SK-N-SH (cell line): Measurements from ENCODE around the gene CHRM1. TPM values are rescaled to one million over a fixed set of nuclear protein-coding genes. Genes with fewer than 3 reads are reported as not detected.
"Not testable (repeated sequence)": the region's sequence is repeated elsewhere in the genome, so short reads cannot be mapped to it uniquely, and the experiment has no call there.

Source experiments
- CTCF ChIA-PET: fragments of 300-600, 350-600 bp; formaldehyde crosslinking; extraction: SDS; loops from one replicate; lab custom pipeline; 2021; lab: Yijun Ruan, JAX
- POLR2A ChIA-PET: fragments of 350-600 bp; sonication (Branson Sonifier 250); formaldehyde crosslinking; extraction: SDS; loops from one replicate; lab custom pipeline; 2020; ENCODE audit warnings: antibody characterized with exemption, inconsistent platforms; lab: Yijun Ruan, JAX
- DNase-seq: peaks from one replicate; pipeline ENCODE4 v3.0.0; 2012
- H2AFZ ChIP-seq: fragments of 200-600 bp; sonication (generic); 2 replicates; pipeline ENCODE4 v1.8.1; 2016; ENCODE audit warnings: antibody characterized with exemption, mild to moderate bottlenecking, low read depth
- H3F3A ChIP-seq: fragments of 200-600 bp; sonication (generic); replicated peaks from 2 replicates; pipeline ENCODE3; 2016; ENCODE audit warnings: antibody characterized with exemption, mild to moderate bottlenecking; ENCODE audit not compliant: insufficient read depth
- H3K27ac ChIP-seq, 2 experiments: fragments of 200-500 bp in 1 of 2; fragments of 200-600 bp in 1 of 2; sonication (Bioruptor generic) in 1 of 2; sonication (generic), shearing (Covaris generic) in 1 of 2; 2 replicates each; pipeline versions ENCODE4 v1.5.1 to v1.6.1; 2014 to 2016; ENCODE audit warnings: low read depth in 2 of 2, inconsistent platforms in 1 of 2, low read length in 1 of 2, mild to moderate bottlenecking in 1 of 2, mixed read lengths in 1 of 2
- H3K27me3 ChIP-seq: fragments of 200-600 bp; sonication (generic), shearing (Covaris generic); 2 replicates; pipeline ENCODE4 v1.6.1; 2016; ENCODE audit warnings: mixed run types; ENCODE audit not compliant: insufficient read depth
- H3K36me3 ChIP-seq, 2 experiments: fragments of 200-500 bp in 1 of 2; fragments of 200-600 bp in 1 of 2; sonication (Bioruptor generic) in 1 of 2; sonication (generic) in 1 of 2; replicated peaks in 1 of 2; 2 replicates each; pipeline versions ENCODE3 to v1.5.1; 2014 to 2016; ENCODE audit warnings: low read length in 1 of 2, mild to moderate bottlenecking in 1 of 2; ENCODE audit not compliant: insufficient read depth in 2 of 2, control insufficient read depth in 1 of 2
- H3K4me1 ChIP-seq, 2 experiments: fragments of 200-500 bp in 1 of 2; fragments of 200-600 bp in 1 of 2; sonication (Bioruptor generic) in 1 of 2; sonication (generic), shearing (Covaris generic) in 1 of 2; 2 replicates each; pipeline versions ENCODE4 v1.5.1 to v1.6.1; 2014 to 2016; ENCODE audit warnings: low read depth in 1 of 2, low read length in 1 of 2, mixed run types in 1 of 2; ENCODE audit not compliant: insufficient read depth in 2 of 2, control insufficient read depth in 1 of 2
- H3K4me2 ChIP-seq: fragments of 200-600 bp; sonication (generic), shearing (Covaris generic); 2 replicates; pipeline ENCODE4 v1.6.1; 2017; ENCODE audit warnings: mixed run types
- H3K4me3 ChIP-seq, 2 experiments: fragments of 200-500 bp in 1 of 2; fragments of 200-600 bp in 1 of 2; sonication (Bioruptor generic) in 1 of 2; sonication (generic), shearing (Covaris generic) in 1 of 2; 2 replicates each; pipeline versions ENCODE4 v1.5.1 to v1.8.1; 2014 to 2016; ENCODE audit warnings: low read depth in 2 of 2, inconsistent platforms in 1 of 2, low read length in 1 of 2, mild to moderate bottlenecking in 1 of 2, mixed read lengths in 1 of 2, moderate library complexity in 1 of 2
- H3K79me2 ChIP-seq: fragments of 200-600 bp; sonication (generic); 2 replicates; pipeline ENCODE4 v1.8.1; 2017; ENCODE audit warnings: mild to moderate bottlenecking; ENCODE audit not compliant: insufficient read depth
- H3K9ac ChIP-seq: fragments of 200-600 bp; sonication (generic); 2 replicates; pipeline ENCODE4 v1.6.1; 2017; ENCODE audit warnings: mixed run types
- H3K9me2 ChIP-seq: fragments of 200-600 bp; sonication (generic); 2 replicates; pipeline ENCODE4 v1.6.1; 2017; ENCODE audit warnings: mixed run types
- H3K9me3 ChIP-seq: fragments of 200-600 bp; sonication (generic); 2 replicates; pipeline ENCODE4 v1.6.1; 2017; ENCODE audit warnings: mixed run types, mild to moderate bottlenecking, moderate library complexity
- H4K20me1 ChIP-seq: fragments of 200-600 bp; sonication (generic); 2 replicates; pipeline ENCODE4 v1.6.1; 2017; ENCODE audit warnings: mild to moderate bottlenecking, mixed run types; ENCODE audit not compliant: insufficient read depth
- CHD2 ChIP-seq: fragments of 150-350 bp; IDR thresholded peaks from 2 replicates; pipeline ENCODE4 v1.6.1; 2018; ENCODE audit warnings: low read length; ENCODE audit not compliant: partially characterized antibody
- FOXM1 ChIP-seq: IDR thresholded peaks from 2 replicates; pipeline ENCODE4 v1.4.0; 2012; ENCODE audit warnings: low read depth, mild to moderate bottlenecking
- POLR2AphosphoS5 ChIP-seq: IDR thresholded peaks from 2 replicates; pipeline ENCODE4 v1.6.1; 2012; ENCODE audit warnings: low read depth, low read length
- TEAD4 ChIP-seq: IDR thresholded peaks from 2 replicates; pipeline ENCODE4 v1.4.0; 2012; ENCODE audit warnings: mild to moderate bottlenecking, borderline replicate concordance; ENCODE audit not compliant: insufficient read depth
- WGBS: methylation state at CpG from one replicate; pipeline ENCODE4 v1.1.6; 2017; ENCODE audit warnings: low lambda C conversion rate; 5-methylcytosine and 5-hydroxymethylcytosine counted together
- polyA plus RNA-seq, 3 experiments: library from polyadenylated mRNA; depleted of rRNA; stranded (reverse); fragments of >200 nt; gene quantifications; 2 replicates each; pipeline ENCODE4 v1.2.3, GENCODE V29; 2012
- small RNA-seq, 7 experiments: library from RNA; depleted of rRNA; stranded (forward); fragments of <200 nt; gene quantifications; one replicate each; pipeline ENCODE3, GENCODE V24; 2012

The CHRM1 gene
- polyA plus RNA-seq, 1 of the 3 experiments (the other 2 are of a cell fraction), result not detected

- H3K36me3 ChIP-seq, result no peaks in the 10 kb centered on the region
- H3K4me3 ChIP-seq, result no peak overlapping the region
- no peaks in the 10 kb centered on the region for H3K27me3 ChIP-seq
- no peak for DNase-seq
- H3K9ac ChIP-seq, result no peak overlapping the region
- POLR2A ChIA-PET, result interaction anchor here (1.1 to 2.0 kb wide), 2 partner anchors 20 to 75 kb away, joined by 3 to 9 read pairs; no protein-coding TSS in a partner anchor
- no peak for TF ChIP-seq TEAD4
- no peak for TF ChIP-seq FOXM1
- no peak for TF ChIP-seq POLR2AphosphoS5
- no peak for TF ChIP-seq CHD2
- H3K79me2 ChIP-seq, result peaks cover 37% of the 10 kb centered on the region
- no peak overlapping the region for H3K4me2 ChIP-seq
- WGBS, result 89% methylated on average over 5 of the region's 5 CpGs
- no peak overlapping the region for H3K27ac ChIP-seq
- no peak overlapping the region for H2AFZ ChIP-seq
- H3K4me1 ChIP-seq, result peaks cover 6% of the 10 kb centered on the region in 2 experiments; a peak in 2 of 4 replicates
- H3K9me3 ChIP-seq, result no peaks in the 10 kb centered on the region
- CTCF ChIA-PET, result interaction anchor here (0.8 to 6.9 kb wide), 5 partner anchors 12 to 73 kb away, joined by 3 to 74 read pairs (median 4); partner anchors contain the start of genes SLC3A2 and TMEM179B
- H3K9me2 ChIP-seq, result no peaks in the 10 kb centered on the region
- no peaks in the 10 kb centered on the region for H4K20me1 ChIP-seq
- peaks cover 7% of the 10 kb centered on the region for H3F3A ChIP-seq
Measured at GRCh38 chr11:62860835-62861563, 60.2 kb downstream of the CHRM1 start.

DNA sequence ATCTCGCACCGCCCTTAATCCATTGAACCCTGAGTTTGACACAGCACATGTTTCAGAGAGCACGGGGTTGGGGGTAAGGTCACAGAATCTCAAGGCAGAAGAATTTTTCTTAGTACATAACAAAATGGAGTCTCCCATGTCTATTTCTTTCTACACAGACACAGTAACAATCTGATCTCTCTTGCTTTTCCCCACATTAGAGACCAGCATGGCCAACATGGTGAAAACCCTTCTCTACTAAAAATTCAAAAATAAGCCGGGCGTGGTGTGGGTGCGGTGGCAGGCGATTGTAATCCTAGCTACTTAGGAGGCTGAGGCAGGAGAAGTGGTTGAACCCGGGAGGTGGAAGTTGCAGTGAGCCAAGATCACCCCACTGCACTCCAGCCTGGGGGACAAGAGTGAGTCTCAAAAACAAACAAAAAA lies 61.9 kb downstream of the CHRM1 start:
- H3K27me3 ChIP-seq, H3K4me2 ChIP-seq, POLR2A ChIA-PET, H3K9ac ChIP-seq, H3K36me3 ChIP-seq, H3K9me3 ChIP-seq, H3K4me3 ChIP-seq, DNase-seq, H4K20me1 ChIP-seq, CTCF ChIA-PET, H3K4me1 ChIP-seq, H2AFZ ChIP-seq, H3K9me2 ChIP-seq, H3K27ac ChIP-seq: not testable (repeated sequence)
- peaks cover 41% of the 10 kb centered on the region for H3K79me2 ChIP-seq
- peaks cover 16% of the 10 kb centered on the region for H3F3A ChIP-seq
- WGBS, result 97% methylated on average over 8 of the region's 8 CpGs

Small RNA genes lying within 50 kb of the gene (small RNA-seq; reads per million reads assigned to genes)
- 0 reads per million in 7 experiments for gene RN7SL259P

Other genes with a start within 250 kb of the CHRM1 start
- gene UQCC3, start 249.7 kb downstream of the CHRM1 start, polyA plus RNA-seq (2012; rRNA removed), result 22.7 and 24.8 TPM in 2 replicates
- 9.7 and 12.0 TPM in 2 replicates for gene LBHD1, start 249.1 kb downstream of the CHRM1 start, polyA plus RNA-seq (2012; rRNA removed)
- 202 and 256 TPM in 2 replicates for gene UBXN1, start 242.3 kb downstream of the CHRM1 start, polyA plus RNA-seq (2012; rRNA removed)
- gene LRRN4CL, start 231.8 kb downstream of the CHRM1 start, polyA plus RNA-seq (2012; rRNA removed), result 0.08 and 0.10 TPM in 2 replicates
- 81.5 and 118 TPM in 2 replicates for gene BSCL2, start 213.9 kb downstream of the CHRM1 start, polyA plus RNA-seq (2012; rRNA removed)
- gene GNG3, start 213.7 kb downstream of the CHRM1 start, polyA plus RNA-seq (2012; rRNA removed), result 0.11 and 0.16 TPM in 2 replicates
- 31.0 and 33.5 TPM in 2 replicates for gene HNRNPUL2, start 193.9 kb downstream of the CHRM1 start, polyA plus RNA-seq (2012; rRNA removed)
- gene TTC9C, start 192.9 kb downstream of the CHRM1 start, polyA plus RNA-seq (2012; rRNA removed), result 31.3 and 37.5 TPM in 2 replicates
- 2.1 and 3.3 TPM in 2 replicates for gene ZBTB3, start 167.2 kb downstream of the CHRM1 start, polyA plus RNA-seq (2012; rRNA removed)
- 268 and 293 TPM in 2 replicates for gene POLR2G, start 159.8 kb downstream of the CHRM1 start, polyA plus RNA-seq (2012; rRNA removed)
- gene TAF6L, start 150.0 kb downstream of the CHRM1 start, polyA plus RNA-seq (2012; rRNA removed), result 33.6 and 34.4 TPM in 2 replicates
- gene TMEM179B, start 134.0 kb downstream of the CHRM1 start, polyA plus RNA-seq (2012; rRNA removed), result 69.6 and 73.3 TPM in 2 replicates
- gene TMEM223, start 129.4 kb downstream of the CHRM1 start, polyA plus RNA-seq (2012; rRNA removed), result 30.4 and 40.7 TPM in 2 replicates
- gene NXF1, start 115.9 kb downstream of the CHRM1 start, polyA plus RNA-seq (2012; rRNA removed), result 47.6 and 59.7 TPM in 2 replicates
- 24.2 and 27.4 TPM in 2 replicates for gene STX5, start 89.3 kb downstream of the CHRM1 start, polyA plus RNA-seq (2012; rRNA removed)
- not detected in 2 replicates for gene TEX54, start 88.5 kb downstream of the CHRM1 start, polyA plus RNA-seq (2012; rRNA removed)
- 132 TPM in 2 replicates for gene WDR74, start 81.8 kb downstream of the CHRM1 start, polyA plus RNA-seq (2012; rRNA removed)
- 212 and 308 TPM in 2 replicates for gene SLC3A2, start 40.5 kb downstream of the CHRM1 start, polyA plus RNA-seq (2012; rRNA removed)
- not detected in 2 replicates for gene SLC22A6, start 63.6 kb upstream of the CHRM1 start, polyA plus RNA-seq (2012; rRNA removed)
- not detected in 2 replicates for gene SLC22A8, start 94.5 kb upstream of the CHRM1 start, polyA plus RNA-seq (2012; rRNA removed)
- not detected in 2 replicates for gene SLC22A24, start 222.9 kb upstream of the CHRM1 start, polyA plus RNA-seq (2012; rRNA removed)